ENCODE data around the gene FRAS1. TPM values are rescaled to one million over a fixed set of nuclear protein-coding genes. Genes with fewer than 3 reads are reported as not detected.

The FRAS1 gene
- total RNA-seq, 1 experiment from 2014 or later: 82.0 TPM

- TF ChIP-seq ZNF425 (CRISPR knock-in tag; conservative IDR thresholded peaks at IDR 0.05) (no peak), ZNF416 (CRISPR knock-in tag; IDR thresholded peaks at IDR 0.05) (no peak), AFF4 (CRISPR knock-in tag; IDR thresholded peaks at IDR 0.05; ENCODE audit: borderline replicate concordance) (no peak), ZNF423 (CRISPR knock-in tag; IDR thresholded peaks at IDR 0.05) (no peak), ELF4 (CRISPR knock-in tag; IDR thresholded peaks at IDR 0.05; ENCODE audit: low read depth) (no peak), FOXP1 (CRISPR knock-in tag; IDR thresholded peaks at IDR 0.05; ENCODE audit: borderline replicate concordance) (no peak), ZNF532 (CRISPR knock-in tag; IDR thresholded peaks at IDR 0.05; ENCODE audit: borderline replicate concordance) (no peak), E2F4 (CRISPR knock-in tag; IDR thresholded peaks at IDR 0.05; ENCODE audit: borderline replicate concordance, low read depth) (no peak), ATF1 (CRISPR knock-in tag; IDR thresholded peaks at IDR 0.05) (no peak), USF1 (CRISPR knock-in tag; IDR thresholded peaks at IDR 0.05) (no peak), ZSCAN18 (CRISPR knock-in tag; IDR thresholded peaks at IDR 0.05) (no peak), FOXK1 (CRISPR knock-in tag; IDR thresholded peaks at IDR 0.05) (no peak)
Observed at GRCh38 chr4:78457751-78458150, 400.6 kb downstream of the FRAS1 start (continued).

GRCh38 chr4:78459327-78459726, 402.2 kb downstream of the FRAS1 start:
- ATAC-seq: no peak
- ChIA-PET CTCF (no interaction called here), POLR2A (no interaction called here)
- Mint-ChIP-seq H3K4me3 (no peak overlapping the region), H3K27ac (no peak overlapping the region), H3K4me1 (no peaks in the 10 kb centered on the region), H3K36me3 (peaks cover 30% of the 10 kb centered on the region), H3K27me3 (ENCODE audit: low read depth) (no peaks in the 10 kb centered on the region), H3K9me3 (no peaks in the 10 kb centered on the region)
- no peak for DNase-seq (ENCODE audit: low spot score)
- TF ChIP-seq ATF6 (CRISPR knock-in tag; IDR thresholded peaks at IDR 0.05) (no peak), ZNF232 (CRISPR knock-in tag; IDR thresholded peaks at IDR 0.05) (no peak), ARID4B (CRISPR knock-in tag; IDR thresholded peaks at IDR 0.05; ENCODE audit: borderline replicate concordance) (no peak)

Data from WTC11 (cell line).